ENCODE results near the gene ADORA2B.

DNA sequence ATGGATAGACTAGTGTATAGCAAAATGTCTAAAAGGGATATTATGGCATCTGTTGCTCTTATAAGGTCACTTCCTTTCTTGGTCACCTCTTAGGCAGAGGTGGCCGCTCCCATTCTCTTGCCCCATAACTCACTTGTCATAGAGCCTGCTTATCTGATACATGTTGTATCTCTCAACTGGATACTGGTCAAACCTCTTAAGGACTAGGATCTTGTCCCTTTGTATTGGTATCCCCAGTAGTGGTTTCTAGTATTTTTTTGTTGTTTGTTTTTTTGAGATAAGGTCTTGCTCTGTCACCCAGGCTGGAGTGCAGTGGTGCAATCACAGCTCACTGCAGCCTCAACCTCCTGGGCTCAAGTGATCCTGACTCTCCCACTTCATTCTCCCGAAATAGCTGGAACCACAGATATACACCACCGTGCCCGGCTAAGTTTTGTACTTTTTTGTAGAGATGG, 27.6 kb downstream of the ADORA2B start:
- no peak for TF ChIP-seq ZFX (IDR thresholded peaks at IDR 0.05; ENCODE audit: borderline replicate concordance)
- TF ChIP-seq, protein P1, sequence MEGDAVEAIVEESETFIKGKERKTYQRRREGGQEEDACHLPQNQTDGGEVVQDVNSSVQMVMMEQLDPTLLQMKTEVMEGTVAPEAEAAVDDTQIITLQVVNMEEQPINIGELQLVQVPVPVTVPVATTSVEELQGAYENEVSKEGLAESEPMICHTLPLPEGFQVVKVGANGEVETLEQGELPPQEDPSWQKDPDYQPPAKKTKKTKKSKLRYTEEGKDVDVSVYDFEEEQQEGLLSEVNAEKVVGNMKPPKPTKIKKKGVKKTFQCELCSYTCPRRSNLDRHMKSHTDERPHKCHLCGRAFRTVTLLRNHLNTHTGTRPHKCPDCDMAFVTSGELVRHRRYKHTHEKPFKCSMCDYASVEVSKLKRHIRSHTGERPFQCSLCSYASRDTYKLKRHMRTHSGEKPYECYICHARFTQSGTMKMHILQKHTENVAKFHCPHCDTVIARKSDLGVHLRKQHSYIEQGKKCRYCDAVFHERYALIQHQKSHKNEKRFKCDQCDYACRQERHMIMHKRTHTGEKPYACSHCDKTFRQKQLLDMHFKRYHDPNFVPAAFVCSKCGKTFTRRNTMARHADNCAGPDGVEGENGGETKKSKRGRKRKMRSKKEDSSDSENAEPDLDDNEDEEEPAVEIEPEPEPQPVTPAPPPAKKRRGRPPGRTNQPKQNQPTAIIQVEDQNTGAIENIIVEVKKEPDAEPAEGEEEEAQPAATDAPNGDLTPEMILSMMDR (IDR thresholded peaks at IDR 0.05), result no peak

Data from 22Rv1 (cell line).